HG02678 (cell line): ENCODE data around the gene RAB37.

ENCODE experiments used
- ATAC-seq: cut with Tn5 transposase; IDR thresholded peaks from one replicate; pipeline ENCODE4 v1.9.1; 2021; ENCODE audit warnings: mild to moderate bottlenecking, moderate library complexity; ENCODE audit not compliant: unreplicated experiment

The RAB37 gene

GRCh38 chr17:74728033-74728701 lies 8.9 kb upstream of the RAB37 start:
- ATAC-seq: no peak

GRCh38 chr17:74728702-74729075 lies 8.4 kb upstream of the RAB37 start:
- no peak for ATAC-seq

- ATAC-seq: no peak
Observed at GRCh38 chr17:74729368-74729767, 7.7 kb upstream of the RAB37 start.

- ATAC-seq: no peak
Observed at GRCh38 chr17:74729866-74730265, 7.2 kb upstream of the RAB37 start.

- no peak for ATAC-seq
Observed at GRCh38 chr17:74730491-74731346, 6.3 kb upstream of the RAB37 start.

GRCh38 chr17:74731347-74731605 lies 5.8 kb upstream of the RAB37 start:
- ATAC-seq: no peak

GRCh38 chr17:74732042-74732867 lies 4.8 kb upstream of the RAB37 start:
- no peak for ATAC-seq

- no peak for ATAC-seq
Observed at GRCh38 chr17:74733365-74734122, 3.5 kb upstream of the RAB37 start.

GRCh38 chr17:74734256-74734655 lies 2.8 kb upstream of the RAB37 start:
- no peak for ATAC-seq

- no peak for ATAC-seq
Observed at GRCh38 chr17:74737299-74738050, 419 bp downstream of the RAB37 start.

- ATAC-seq: peak; percentile 54
Observed at GRCh38 chr17:74738051-74738996, 1.3 kb downstream of the RAB37 start.

- ATAC-seq: no peak
Observed at GRCh38 chr17:74739227-74739831, 2.3 kb downstream of the RAB37 start.

GRCh38 chr17:74740173-74740572 lies 3.1 kb downstream of the RAB37 start:
- ATAC-seq: no peak

GRCh38 chr17:74740641-74741387 lies 3.8 kb downstream of the RAB37 start:
- no peak for ATAC-seq

GRCh38 chr17:74742153-74742515 lies 5.1 kb downstream of the RAB37 start:
- ATAC-seq: peak; percentile 52

- no peak for ATAC-seq
Observed at GRCh38 chr17:74742978-74743545, 6.0 kb downstream of the RAB37 start.

- no peak for ATAC-seq
Observed at GRCh38 chr17:74743755-74744154, 6.7 kb downstream of the RAB37 start.

GRCh38 chr17:74744349-74744713 lies 7.3 kb downstream of the RAB37 start:
- no peak for ATAC-seq
